Right atrium auricular region (tissue), 2 donors: ENCODE data around the gene COL4A6. TPM values are rescaled to one million over a fixed set of nuclear protein-coding genes. Genes with fewer than 3 reads are reported as not detected.
A peak's percentile ranks its signal among the peaks of the same experiment; 100 is the strongest.

Source experiments
- DNase-seq: peaks from one replicate; pipeline ENCODE4 v3.0.0-alpha.2; 2019; ENCODE audit warnings: low spot score
- H3K27ac ChIP-seq, 2 donors: fragments of 200-600 bp; sonication (generic); 1 replicate in 1 of 2; 2 replicates in 1 of 2; pipeline ENCODE4 v1.5.1; 2016 to 2019
- H3K27me3 ChIP-seq, 2 donors: fragments of 200-600 bp; sonication (generic); one replicate each; pipeline versions ENCODE4 v1.5.1 to v1.6.0; 2017 to 2019
- H3K36me3 ChIP-seq: fragments of 200-600 bp; sonication (generic); one replicate; pipeline ENCODE4 v1.5.1; 2016
- H3K4me1 ChIP-seq, 2 donors: fragments of 200-600 bp; sonication (generic); one replicate each; pipeline versions ENCODE4 v1.5.1 to v1.6.0; 2017 to 2019
- H3K4me3 ChIP-seq, 2 donors: fragments of 200-600 bp; sonication (generic); 1 replicate in 1 of 2; 2 replicates in 1 of 2; pipeline ENCODE4 v1.5.1; 2017 to 2019; ENCODE audit warnings: mild to moderate bottlenecking in 1 of 2, moderate library complexity in 1 of 2
- H3K9me3 ChIP-seq, 2 donors: fragments of 200-600 bp; sonication (generic); one replicate each; pipeline ENCODE4 v1.5.1; 2019
- CTCF ChIP-seq, 2 donors: fragments of 200-600 bp; sonication (generic); IDR thresholded peaks; one replicate each; pipeline ENCODE4 v1.5.1; 2019; ENCODE audit warnings: antibody characterized with exemption in 2 of 2
- total RNA-seq, 2 donors: library from RNA; depleted of rRNA; stranded (reverse); fragments of >200 nt; gene quantifications; one replicate each; pipeline ENCODE4 v1.1.0, GENCODE V29; 2016

The COL4A6 gene
- total RNA-seq, 2 donors from 2014 or later, result 4.6 to 17.7 TPM

- no peak for DNase-seq
- H3K27me3 ChIP-seq, result no peaks in the 10 kb centered on the region
- no peak overlapping the region for H3K27ac ChIP-seq
- TF ChIP-seq CTCF (IDR thresholded peaks at IDR 0.05), result no peak
- H3K9me3 ChIP-seq, result no peaks in the 10 kb centered on the region
- no peaks in the 10 kb centered on the region for H3K36me3 ChIP-seq
- H3K4me3 ChIP-seq, result no peak overlapping the region
- H3K4me1 ChIP-seq, result no peaks in the 10 kb centered on the region
These were observed 269.1 kb downstream of the COL4A6 start for GRCh38 chrX:108168961-108169740.

GRCh38 chrX:108167211-108167872, 270.9 kb downstream of the COL4A6 start:
- no peak overlapping the region for H3K4me3 ChIP-seq
- no peaks in the 10 kb centered on the region for H3K27me3 ChIP-seq
- H3K36me3 ChIP-seq, result no peaks in the 10 kb centered on the region
- H3K9me3 ChIP-seq, result no peaks in the 10 kb centered on the region
- no peak for DNase-seq
- H3K27ac ChIP-seq, result no peak overlapping the region
- H3K4me1 ChIP-seq, result no peaks in the 10 kb centered on the region
- TF ChIP-seq CTCF (IDR thresholded peaks at IDR 0.05), result no peak

- no peak overlapping the region for H3K27ac ChIP-seq
- TF ChIP-seq CTCF (IDR thresholded peaks at IDR 0.05), result peak in 1 of 2 donors; percentile 47
- H3K27me3 ChIP-seq, result no peaks in the 10 kb centered on the region
- no peak overlapping the region for H3K4me3 ChIP-seq
- no peak for DNase-seq
- H3K9me3 ChIP-seq, result no peaks in the 10 kb centered on the region
- no peaks in the 10 kb centered on the region for H3K36me3 ChIP-seq
- no peaks in the 10 kb centered on the region for H3K4me1 ChIP-seq
These were observed 272.7 kb downstream of the COL4A6 start for GRCh38 chrX:108165383-108166111.

- Histone ChIP-seq H3K9me3 (no peaks in the 10 kb centered on the region), H3K4me3 (no peak overlapping the region), H3K27ac (no peak overlapping the region), H3K27me3 (no peaks in the 10 kb centered on the region), H3K36me3 (no peaks in the 10 kb centered on the region), H3K4me1 (no peaks in the 10 kb centered on the region)
- no peak for DNase-seq
- TF ChIP-seq CTCF (IDR thresholded peaks at IDR 0.05), result no peak
These were observed 274.7 kb downstream of the COL4A6 start for GRCh38 chrX:108163333-108164082.

- Histone ChIP-seq H3K4me1 (no peaks in the 10 kb centered on the region), H3K27me3 (no peaks in the 10 kb centered on the region), H3K4me3 (no peak overlapping the region), H3K27ac (no peak overlapping the region), H3K36me3 (no peaks in the 10 kb centered on the region), H3K9me3 (no peaks in the 10 kb centered on the region)
- no peak for TF ChIP-seq CTCF (IDR thresholded peaks at IDR 0.05)
- DNase-seq, result no peak
These were observed 276.0 kb downstream of the COL4A6 start for GRCh38 chrX:108162265-108162664.
